Suprapubic skin (tissue), 4 donors: Measurements from ENCODE around the gene FBP1.
"Not testable (repeated sequence)": the region's sequence is repeated elsewhere in the genome, so short reads cannot be mapped to it uniquely, and the experiment has no call there.

Source experiments
- EP300 ChIP-seq: sonication (generic); formaldehyde crosslinking; IDR thresholded peaks from one replicate; pipeline ENCODE4 v1.6.1; 2017; ENCODE audit warnings: antibody characterized with exemption
- POLR2A ChIP-seq, 2 donors: fragments of 450-650 bp; IDR thresholded peaks; one replicate each; pipeline ENCODE4 v1.6.1; 2017; ENCODE audit warnings: antibody characterized with exemption in 2 of 2, mild to moderate bottlenecking in 2 of 2, moderate library complexity in 2 of 2
- POLR2AphosphoS5 ChIP-seq, 3 donors: sonication (generic); formaldehyde crosslinking; IDR thresholded peaks; one replicate each; pipeline ENCODE4 v1.6.1; 2017; ENCODE audit warnings: antibody characterized with exemption in 3 of 3
- TF ChIP-seq, protein P1 (sequence below), 2 donors: fragments of 200-600 bp in 1 of 2; fragments of 450-650 bp in 1 of 2; sonication (generic) in 1 of 2; IDR thresholded peaks; one replicate each; pipeline ENCODE4 v1.5.1; 2016 to 2019; ENCODE audit warnings: antibody characterized with exemption in 2 of 2, mild to moderate bottlenecking in 1 of 2, moderate library complexity in 1 of 2

DNA sequence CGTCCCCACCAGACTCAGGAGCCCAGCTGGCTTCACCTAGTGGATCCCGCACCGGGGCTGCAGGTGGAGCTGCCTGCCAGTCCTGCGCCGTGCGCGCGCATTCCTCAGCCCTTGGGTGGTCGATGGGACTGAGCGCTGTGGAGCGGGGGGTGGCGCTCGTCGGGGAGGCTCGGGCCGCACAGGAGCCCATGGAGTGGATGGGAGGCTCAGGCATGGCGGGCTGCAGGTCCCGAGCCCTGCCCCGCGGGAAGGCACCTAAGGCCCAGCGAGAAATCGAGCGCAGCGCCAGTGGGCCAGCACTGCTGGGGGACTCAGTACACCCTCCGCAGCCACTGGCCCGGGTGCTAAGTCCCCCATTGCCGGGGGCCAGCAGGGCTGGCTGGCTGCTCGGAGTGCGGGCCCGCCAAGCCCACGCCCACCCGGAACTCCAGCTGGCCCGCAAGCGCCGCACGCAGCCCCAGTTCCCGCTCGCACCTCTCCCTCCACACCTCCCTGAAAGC, 48.2 kb downstream of the FBP1 start:
- TF ChIP-seq, protein P1, sequence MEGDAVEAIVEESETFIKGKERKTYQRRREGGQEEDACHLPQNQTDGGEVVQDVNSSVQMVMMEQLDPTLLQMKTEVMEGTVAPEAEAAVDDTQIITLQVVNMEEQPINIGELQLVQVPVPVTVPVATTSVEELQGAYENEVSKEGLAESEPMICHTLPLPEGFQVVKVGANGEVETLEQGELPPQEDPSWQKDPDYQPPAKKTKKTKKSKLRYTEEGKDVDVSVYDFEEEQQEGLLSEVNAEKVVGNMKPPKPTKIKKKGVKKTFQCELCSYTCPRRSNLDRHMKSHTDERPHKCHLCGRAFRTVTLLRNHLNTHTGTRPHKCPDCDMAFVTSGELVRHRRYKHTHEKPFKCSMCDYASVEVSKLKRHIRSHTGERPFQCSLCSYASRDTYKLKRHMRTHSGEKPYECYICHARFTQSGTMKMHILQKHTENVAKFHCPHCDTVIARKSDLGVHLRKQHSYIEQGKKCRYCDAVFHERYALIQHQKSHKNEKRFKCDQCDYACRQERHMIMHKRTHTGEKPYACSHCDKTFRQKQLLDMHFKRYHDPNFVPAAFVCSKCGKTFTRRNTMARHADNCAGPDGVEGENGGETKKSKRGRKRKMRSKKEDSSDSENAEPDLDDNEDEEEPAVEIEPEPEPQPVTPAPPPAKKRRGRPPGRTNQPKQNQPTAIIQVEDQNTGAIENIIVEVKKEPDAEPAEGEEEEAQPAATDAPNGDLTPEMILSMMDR (IDR thresholded peaks at IDR 0.05): not testable (repeated sequence)
- not testable (repeated sequence) for TF ChIP-seq POLR2A (IDR thresholded peaks at IDR 0.05); EP300; POLR2AphosphoS5 (IDR thresholded peaks at IDR 0.05)
